HT-29 (cell line): ENCODE data around the gene TTC19. TPM values are rescaled to one million over a fixed set of nuclear protein-coding genes. Genes with fewer than 3 reads are reported as not detected.
"Not testable (repeated sequence)": the region's sequence is repeated elsewhere in the genome, so short reads cannot be mapped to it uniquely, and the experiment has no call there.

ENCODE experiments used
- DNase-seq: peaks from one replicate; pipeline ENCODE4 v3.0.0-alpha.2; 2015; ENCODE audit warnings: low spot score
- total RNA-seq: library from RNA; depleted of rRNA; stranded (reverse); fragments of >200 nt; shearing (Covaris generic); gene quantifications from 2 replicates; pipeline ENCODE4 v1.2.3, GENCODE V29; 2014

TTC19 gene
- total RNA-seq, 1 experiment from 2014 or later: 45.8 TPM

GRCh38 chr17:15972497-15972951, 27.1 kb upstream of the TTC19 start:
- no peak for DNase-seq

GRCh38 chr17:15973016-15973415, 26.6 kb upstream of the TTC19 start:
- DNase-seq: no peak

- no peak for DNase-seq
Measured at GRCh38 chr17:15973834-15974233, 25.8 kb upstream of the TTC19 start.

- no peak for DNase-seq
Measured at GRCh38 chr17:15977894-15978293, 21.7 kb upstream of the TTC19 start.

- DNase-seq: no peak
Measured at GRCh38 chr17:15978606-15979005, 21.0 kb upstream of the TTC19 start.

- not testable (repeated sequence) for DNase-seq
Measured at GRCh38 chr17:15979013-15979412, 20.6 kb upstream of the TTC19 start.

GRCh38 chr17:15981208-15981607, 18.4 kb upstream of the TTC19 start:
- DNase-seq: no peak

- DNase-seq: no peak
Measured at GRCh38 chr17:15981646-15982580, 17.7 kb upstream of the TTC19 start.

GRCh38 chr17:15996322-15996721, 3.3 kb upstream of the TTC19 start:
- DNase-seq: no peak

- DNase-seq: no peak
Measured at GRCh38 chr17:15998031-15998562, 1.5 kb upstream of the TTC19 start.

- peak; percentile 22 for DNase-seq
Measured at GRCh38 chr17:15999974-16000827, 577 bp downstream of the TTC19 start.

- DNase-seq: no peak
Measured at GRCh38 chr17:16001226-16001897, 1.7 kb downstream of the TTC19 start.

- DNase-seq: no peak
Measured at GRCh38 chr17:16002708-16003260, 3.2 kb downstream of the TTC19 start.

GRCh38 chr17:16003841-16004240, 4.2 kb downstream of the TTC19 start:
- no peak for DNase-seq

- no peak for DNase-seq
Measured at GRCh38 chr17:16005636-16006035, 6.0 kb downstream of the TTC19 start.

- no peak for DNase-seq
Measured at GRCh38 chr17:16007439-16007838, 7.8 kb downstream of the TTC19 start.

GRCh38 chr17:16013943-16014407, 14.4 kb downstream of the TTC19 start:
- peak; percentile 54 for DNase-seq

- no peak for DNase-seq
Measured at GRCh38 chr17:16019347-16019746, 19.7 kb downstream of the TTC19 start.

GRCh38 chr17:16023881-16024280, 24.3 kb downstream of the TTC19 start:
- DNase-seq: no peak

- no peak for DNase-seq
Measured at GRCh38 chr17:16025202-16025601, 25.6 kb downstream of the TTC19 start.

- DNase-seq: no peak
Measured at GRCh38 chr17:16026895-16027294, 27.3 kb downstream of the TTC19 start.
